HepG2 (cell line): ENCODE results near the gene MAP4K3. TPM values are rescaled to one million over a fixed set of nuclear protein-coding genes. Genes with fewer than 3 reads are reported as not detected.

Source experiments
- ATAC-seq: fragments of 200-7000 bp; cut with Tn5 transposase; 3 replicates; pipeline ENCODE4 v1.9.1; 2020; ENCODE audit warnings: mild to moderate bottlenecking, moderate library complexity
- BruUV-seq: library from RNA; stranded (reverse); fragments of 400-500 nt; replicated peaks from 2 replicates; lab custom pipeline; 2021; lab: Mats Ljungman, UMichigan
- CTCF ChIA-PET: fragments of 300-600 bp; formaldehyde crosslinking; extraction: SDS; loops from one replicate; lab custom pipeline; 2021; ENCODE audit warnings: low total read pairs, inconsistent platforms, low intra/inter-chr PET ratio; lab: Yijun Ruan, JAX
- POLR2A ChIA-PET: fragments of 350-600 bp; sonication (Branson Sonifier 250); formaldehyde crosslinking; loops from one replicate; lab custom pipeline; 2020; ENCODE audit warnings: antibody characterized with exemption, inconsistent platforms; lab: Yijun Ruan, JAX
- DNase-seq: peaks from one replicate; pipeline ENCODE4 v3.0.0-alpha.2; 2015; ENCODE audit warnings: low spot score
- FAIRE-seq: peaks from 3 replicates; lab custom pipeline; 2011; peaks lifted over from hg19 to GRCh38; lab: Jason Lieb, UNC
- H2AFZ ChIP-seq: one replicate; pipeline ENCODE4 v1.6.1; 2011; ENCODE audit warnings: low read length, inconsistent platforms
- H3K27ac ChIP-seq: fragments of 300-600 bp; 3 replicates; pipeline ENCODE4 v1.8.0; 2011; ENCODE audit warnings: mixed run types, mild to moderate bottlenecking, mixed read lengths, low read length, inconsistent platforms; ENCODE audit not compliant: insufficient read depth; ENCODE audit errors: extremely low read length
- H3K27me3 ChIP-seq, 2 experiments: fragments of 200-600 bp in 1 of 2; 2 replicates in 1 of 2; 3 replicates in 1 of 2; pipeline versions ENCODE4 v1.6.0 to v1.8.0; 2011; ENCODE audit warnings: low read length in 2 of 2, mild to moderate bottlenecking in 2 of 2, moderate library complexity in 2 of 2, inconsistent platforms in 1 of 2; ENCODE audit not compliant: insufficient read depth in 2 of 2, control insufficient read depth in 1 of 2
- H3K36me3 ChIP-seq, 2 experiments: fragments of 200-600 bp in 1 of 2; replicated peaks in 1 of 2; 2 replicates in 1 of 2; 3 replicates in 1 of 2; pipeline versions ENCODE4 v1.5.1 to v1.8.0; 2011; ENCODE audit warnings: low read length in 2 of 2, inconsistent platforms in 1 of 2; ENCODE audit not compliant: insufficient read depth in 2 of 2, control insufficient read depth in 1 of 2
- H3K4me1 ChIP-seq: 2 replicates; pipeline ENCODE4 v1.5.1; 2012; ENCODE audit warnings: low read length, inconsistent platforms; ENCODE audit not compliant: insufficient read depth
- H3K4me2 ChIP-seq: 2 replicates; pipeline ENCODE4 v1.6.0; 2011; ENCODE audit warnings: low read depth, low read length, inconsistent platforms
- H3K4me3 ChIP-seq, 3 experiments: fragments of 200-600 bp in 1 of 3; sonication (generic), shearing (Covaris generic) in 1 of 3; replicated peaks in 1 of 3; 2 replicates each; pipeline ENCODE4 v1.5.1; 2011 to 2016; ENCODE audit warnings: low read length in 3 of 3, inconsistent platforms in 2 of 3, low read depth in 2 of 3, mild to moderate bottlenecking in 2 of 3, control low read depth in 1 of 3, mixed read lengths in 1 of 3; ENCODE audit not compliant: insufficient read depth in 1 of 3
- H3K79me2 ChIP-seq: one replicate; pipeline ENCODE4 v1.6.1; 2011; ENCODE audit warnings: low read length, inconsistent platforms; ENCODE audit not compliant: insufficient read depth
- H3K9ac ChIP-seq: 2 replicates; pipeline ENCODE4 v1.6.0; 2011; ENCODE audit warnings: mild to moderate bottlenecking, low read depth, low read length, inconsistent platforms; ENCODE audit not compliant: insufficient read depth
- H3K9me3 ChIP-seq: 2 replicates; pipeline ENCODE4 v1.5.1; 2012; ENCODE audit warnings: mild to moderate bottlenecking, low read length
- H4K20me1 ChIP-seq: 2 replicates; pipeline ENCODE4 v1.6.0; 2011; ENCODE audit warnings: inconsistent platforms, mild to moderate bottlenecking, low read length, moderate library complexity; ENCODE audit not compliant: insufficient read depth
- CEBPB ChIP-seq: IDR thresholded peaks from 2 replicates; pipeline ENCODE4 v1.6.1; 2011; ENCODE audit warnings: low read depth, low read length, improper control_type of control experiment, borderline replicate concordance
- CEBPG ChIP-seq: IDR thresholded peaks from 2 replicates; pipeline ENCODE4 v1.6.1; 2016
- HHEX ChIP-seq: IDR thresholded peaks from 2 replicates; pipeline ENCODE4 v1.6.1; 2016; ENCODE audit warnings: control low read depth
- NKX3-1 ChIP-seq: sonication (generic); formaldehyde crosslinking; IDR thresholded peaks from 2 replicates; pipeline ENCODE4 v1.5.0; 2020; ENCODE audit warnings: missing genetic modification reagents
- PITX1 ChIP-seq: sonication (generic); formaldehyde crosslinking; IDR thresholded peaks from 2 replicates; pipeline ENCODE4 v1.5.1; 2020; ENCODE audit warnings: mild to moderate bottlenecking, missing genetic modification reagents
- ZFYVE20 ChIP-seq: sonication (generic); formaldehyde crosslinking; IDR thresholded peaks from 2 replicates; pipeline ENCODE4 v1.8.0; 2023; ENCODE audit warnings: low read depth, mild to moderate bottlenecking, moderate library complexity, missing genetic modification reagents, borderline replicate concordance
- ZNF563 ChIP-seq: sonication (generic); formaldehyde crosslinking; IDR thresholded peaks from 2 replicates; pipeline ENCODE4 v1.8.0; 2022; ENCODE audit warnings: mild to moderate bottlenecking, moderate library complexity, missing genetic modification reagents
- ZNF629 ChIP-seq: sonication (generic); formaldehyde crosslinking; conservative IDR thresholded peaks from 2 replicates; pipeline ENCODE4 v1.5.0; 2020; ENCODE audit warnings: missing genetic modification reagents
- whole genome bisulfite sequencing: methylation state at CpG from one replicate; pipeline ENCODE4 v1.1.6; 2017; ENCODE audit warnings: low lambda C conversion rate; 5-methylcytosine and 5-hydroxymethylcytosine counted together
- in situ Hi-C: cut with HindIII; loops from 2 replicates; pipeline ENCODE4 v1.10.0; 2017; ENCODE audit warnings: low pct_unique_long_range_greater_than_20kb; ENCODE audit not compliant: extremely low pct_ligation_motif_present
- intact Hi-C: fragments of 100-400 bp; cut with micrococcal nuclease; formaldehyde crosslinking; loops from one replicate; pipeline ENCODE4 v1.10.0; 2022; ENCODE audit not compliant: unreplicated experiment
- polyA plus RNA-seq, 8 experiments: library from polyadenylated mRNA; depleted of rRNA in 3 of 8; stranded (reverse) in 7 of 8; unstranded in 1 of 8; fragments of >200 nt; fragmentation: Illumina TruSeq in 4 of 8; extraction: Trizol in 4 of 8; gene quantifications; 2 replicates each; pipeline versions ENCODE4 v1.2.1 to v1.2.3, GENCODE V29; 2011 to 2016; ENCODE audit warnings: low read depth in 4 of 8, missing spikeins in 1 of 8, mixed read lengths in 1 of 8; ENCODE audit not compliant: insufficient read depth in 1 of 8
- total RNA-seq, 5 experiments: library from RNA; depleted of rRNA; stranded (reverse); fragments of >200 nt; fragmentation: Illumina TruSeq; extraction: Trizol; gene quantifications; 2 replicates each; pipeline ENCODE4 v1.2.3, GENCODE V29; 2016; ENCODE audit warnings: low read depth in 1 of 5
- TF ChIP-seq, protein P1 (sequence below): sonication (generic); formaldehyde crosslinking; IDR thresholded peaks from 2 replicates; pipeline ENCODE4 v1.4.0; 2020; ENCODE audit warnings: missing genetic modification reagents
- TF ChIP-seq, protein P2 (sequence below): sonication (generic); formaldehyde crosslinking; IDR thresholded peaks from 2 replicates; pipeline ENCODE4 v1.4.0; 2020; ENCODE audit warnings: missing genetic modification reagents
- TF ChIP-seq, protein P3 (sequence below): sonication (generic); formaldehyde crosslinking; conservative IDR thresholded peaks from 2 replicates; pipeline ENCODE4 v1.8.0; 2022; ENCODE audit warnings: mild to moderate bottlenecking, moderate library complexity, missing genetic modification reagents
- TF ChIP-seq, protein P4 (sequence below): IDR thresholded peaks from 2 replicates; pipeline ENCODE4 v1.6.1; 2016; ENCODE audit warnings: missing compliant biosample characterization, missing genetic modification reagents, borderline replicate concordance
- TF ChIP-seq, protein P5 (sequence below): IDR thresholded peaks from 2 replicates; pipeline ENCODE4 v1.6.1; 2016; ENCODE audit warnings: control low read depth

The MAP4K3 gene
- total and polyA plus RNA-seq, 2 of the 13 experiments (the other 11 are each of a cell fraction or from before 2014, with no cell fraction given) = 45.9 to 53.2 TPM

DNA sequence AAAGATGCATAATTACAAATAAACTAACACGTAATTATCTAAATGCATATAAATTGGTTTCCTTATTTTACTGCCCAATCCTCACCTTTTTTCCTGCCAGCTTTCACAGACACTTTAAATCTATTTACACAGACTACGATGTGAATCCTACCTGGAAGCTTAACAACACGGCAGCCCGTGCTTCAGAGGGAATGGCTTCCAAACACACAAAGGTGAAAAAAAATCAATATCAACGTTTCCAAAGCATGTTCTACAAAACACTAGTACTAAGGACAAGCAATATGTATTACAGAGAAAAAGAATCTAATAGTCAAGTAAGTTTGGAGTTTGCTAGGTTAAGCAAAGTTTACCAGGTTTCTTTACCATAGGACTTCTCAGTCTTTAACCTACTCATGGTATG, 4.4 kb downstream of the MAP4K3 start (continued):
- TF ChIP-seq, protein P1, sequence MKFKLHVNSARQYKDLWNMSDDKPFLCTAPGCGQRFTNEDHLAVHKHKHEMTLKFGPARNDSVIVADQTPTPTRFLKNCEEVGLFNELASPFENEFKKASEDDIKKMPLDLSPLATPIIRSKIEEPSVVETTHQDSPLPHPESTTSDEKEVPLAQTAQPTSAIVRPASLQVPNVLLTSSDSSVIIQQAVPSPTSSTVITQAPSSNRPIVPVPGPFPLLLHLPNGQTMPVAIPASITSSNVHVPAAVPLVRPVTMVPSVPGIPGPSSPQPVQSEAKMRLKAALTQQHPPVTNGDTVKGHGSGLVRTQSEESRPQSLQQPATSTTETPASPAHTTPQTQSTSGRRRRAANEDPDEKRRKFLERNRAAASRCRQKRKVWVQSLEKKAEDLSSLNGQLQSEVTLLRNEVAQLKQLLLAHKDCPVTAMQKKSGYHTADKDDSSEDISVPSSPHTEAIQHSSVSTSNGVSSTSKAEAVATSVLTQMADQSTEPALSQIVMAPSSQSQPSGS (CRISPR knock-in tag) = 0 out of 2 replicates have a peak, but pooled peaks have one; percentile 42
- TF ChIP-seq, protein P2, sequence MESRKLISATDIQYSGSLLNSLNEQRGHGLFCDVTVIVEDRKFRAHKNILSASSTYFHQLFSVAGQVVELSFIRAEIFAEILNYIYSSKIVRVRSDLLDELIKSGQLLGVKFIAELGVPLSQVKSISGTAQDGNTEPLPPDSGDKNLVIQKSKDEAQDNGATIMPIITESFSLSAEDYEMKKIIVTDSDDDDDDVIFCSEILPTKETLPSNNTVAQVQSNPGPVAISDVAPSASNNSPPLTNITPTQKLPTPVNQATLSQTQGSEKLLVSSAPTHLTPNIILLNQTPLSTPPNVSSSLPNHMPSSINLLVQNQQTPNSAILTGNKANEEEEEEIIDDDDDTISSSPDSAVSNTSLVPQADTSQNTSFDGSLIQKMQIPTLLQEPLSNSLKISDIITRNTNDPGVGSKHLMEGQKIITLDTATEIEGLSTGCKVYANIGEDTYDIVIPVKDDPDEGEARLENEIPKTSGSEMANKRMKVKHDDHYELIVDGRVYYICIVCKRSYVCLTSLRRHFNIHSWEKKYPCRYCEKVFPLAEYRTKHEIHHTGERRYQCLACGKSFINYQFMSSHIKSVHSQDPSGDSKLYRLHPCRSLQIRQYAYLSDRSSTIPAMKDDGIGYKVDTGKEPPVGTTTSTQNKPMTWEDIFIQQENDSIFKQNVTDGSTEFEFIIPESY (CRISPR knock-in tag) = no peak
- TF ChIP-seq ZFYVE20 (CRISPR knock-in tag) = no peak

DNA sequence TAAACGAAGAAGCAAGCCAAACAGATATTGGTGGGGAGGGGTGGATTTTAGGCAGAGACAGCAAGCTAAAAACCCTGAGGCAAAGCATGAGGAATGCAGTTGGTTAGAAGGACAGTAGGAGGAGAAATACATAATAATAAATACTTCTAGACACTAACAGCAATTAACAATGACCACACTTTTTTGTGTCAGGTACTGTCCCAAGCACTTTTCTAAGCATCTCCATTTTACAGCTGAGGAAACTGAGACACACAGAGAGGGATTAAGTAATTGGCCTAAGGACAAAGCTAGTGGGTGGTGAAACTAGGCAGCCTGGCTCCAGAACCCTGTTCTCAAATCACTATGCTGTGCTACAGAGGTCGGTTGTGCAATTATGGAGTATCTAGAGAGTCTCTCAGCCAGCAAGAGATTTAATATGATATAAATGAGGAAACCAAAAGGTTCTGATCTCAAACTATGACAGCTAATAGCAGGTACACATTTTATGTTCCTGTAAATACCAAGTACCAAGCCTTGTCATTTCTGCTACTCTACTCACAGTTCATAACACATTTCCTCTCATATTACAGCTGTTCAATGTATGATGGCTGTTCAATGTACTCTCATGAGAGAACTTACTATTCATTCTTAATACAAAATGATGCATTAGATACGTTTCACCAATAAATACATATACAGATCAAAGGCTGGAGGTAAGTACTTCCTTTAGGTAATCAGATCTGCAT, 5.3 kb downstream of the MAP4K3 start:
- Histone ChIP-seq H3K27me3 (no peaks in the 10 kb centered on the region; a peak in 1 of 5 replicates), H3K4me3 (peak overlapping the region in 2 of 3 experiments; percentile 8 to 93; a peak in 2 of 6 replicates), H4K20me1 (peaks cover 72% of the 10 kb centered on the region), H3K9me3 (no peaks in the 10 kb centered on the region), H3K79me2 (peaks cover 99% of the 10 kb centered on the region), H3K36me3 (peaks cover 0 to 1% of the 10 kb centered on the region in 2 experiments; a peak in 1 of 5 replicates), H3K27ac (peak overlapping the region; percentile 0), H3K9ac (no peak overlapping the region), H2AFZ (no peak overlapping the region), H3K4me1 (peaks cover 65% of the 10 kb centered on the region), H3K4me2 (peak overlapping the region; percentile 86)
- POLR2A ChIA-PET = no interaction called here
- BruUV-seq = no TSS peak
- intact Hi-C loops = loop anchor here (5.0 kb wide), 1 partner anchor 34 kb away; no protein-coding TSS in a partner anchor
- CTCF ChIA-PET = no interaction called here
- FAIRE-seq = no peak
- 42% methylated on average over 3 of the region's 3 CpGs for WGBS
- in situ Hi-C loops = no loop called here
- no peak for DNase-seq
- ATAC-seq = no peak
- TF ChIP-seq NKX3-1 (CRISPR knock-in tag) (no peak), PITX1 (CRISPR knock-in tag) (peak; percentile 55; the same call in 1 of the 2 replicates), HHEX (CRISPR knock-in tag) (no peak), ZNF563 (CRISPR knock-in tag) (no peak), CEBPG (CRISPR knock-in tag) (peak; percentile 74), CEBPB (peak; percentile 78), ZNF629 (CRISPR knock-in tag) (peak; percentile 61)
- TF ChIP-seq, protein P3, sequence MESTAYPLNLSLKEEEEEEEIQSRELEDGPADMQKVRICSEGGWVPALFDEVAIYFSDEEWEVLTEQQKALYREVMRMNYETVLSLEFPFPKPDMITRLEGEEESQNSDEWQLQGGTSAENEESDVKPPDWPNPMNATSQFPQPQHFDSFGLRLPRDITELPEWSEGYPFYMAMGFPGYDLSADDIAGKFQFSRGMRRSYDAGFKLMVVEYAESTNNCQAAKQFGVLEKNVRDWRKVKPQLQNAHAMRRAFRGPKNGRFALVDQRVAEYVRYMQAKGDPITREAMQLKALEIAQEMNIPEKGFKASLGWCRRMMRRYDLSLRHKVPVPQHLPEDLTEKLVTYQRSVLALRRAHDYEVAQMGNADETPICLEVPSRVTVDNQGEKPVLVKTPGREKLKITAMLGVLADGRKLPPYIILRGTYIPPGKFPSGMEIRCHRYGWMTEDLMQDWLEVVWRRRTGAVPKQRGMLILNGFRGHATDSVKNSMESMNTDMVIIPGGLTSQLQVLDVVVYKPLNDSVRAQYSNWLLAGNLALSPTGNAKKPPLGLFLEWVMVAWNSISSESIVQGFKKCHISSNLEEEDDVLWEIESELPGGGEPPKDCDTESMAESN (CRISPR knock-in tag) = no peak
- TF ChIP-seq, protein P4, sequence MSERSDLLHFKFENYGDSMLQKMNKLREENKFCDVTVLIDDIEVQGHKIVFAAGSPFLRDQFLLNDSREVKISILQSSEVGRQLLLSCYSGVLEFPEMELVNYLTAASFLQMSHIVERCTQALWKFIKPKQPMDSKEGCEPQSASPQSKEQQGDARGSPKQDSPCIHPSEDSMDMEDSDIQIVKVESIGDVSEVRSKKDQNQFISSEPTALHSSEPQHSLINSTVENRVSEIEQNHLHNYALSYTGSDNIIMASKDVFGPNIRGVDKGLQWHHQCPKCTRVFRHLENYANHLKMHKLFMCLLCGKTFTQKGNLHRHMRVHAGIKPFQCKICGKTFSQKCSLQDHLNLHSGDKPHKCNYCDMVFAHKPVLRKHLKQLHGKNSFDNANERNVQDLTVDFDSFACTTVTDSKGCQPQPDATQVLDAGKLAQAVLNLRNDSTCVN = peak; percentile 97
- TF ChIP-seq, protein P5, sequence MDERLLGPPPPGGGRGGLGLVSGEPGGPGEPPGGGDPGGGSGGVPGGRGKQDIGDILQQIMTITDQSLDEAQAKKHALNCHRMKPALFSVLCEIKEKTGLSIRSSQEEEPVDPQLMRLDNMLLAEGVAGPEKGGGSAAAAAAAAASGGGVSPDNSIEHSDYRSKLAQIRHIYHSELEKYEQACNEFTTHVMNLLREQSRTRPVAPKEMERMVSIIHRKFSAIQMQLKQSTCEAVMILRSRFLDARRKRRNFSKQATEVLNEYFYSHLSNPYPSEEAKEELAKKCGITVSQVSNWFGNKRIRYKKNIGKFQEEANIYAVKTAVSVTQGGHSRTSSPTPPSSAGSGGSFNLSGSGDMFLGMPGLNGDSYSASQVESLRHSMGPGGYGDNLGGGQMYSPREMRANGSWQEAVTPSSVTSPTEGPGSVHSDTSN = no peak
